ENCODE data around the gene MOSPD3. TPM values are rescaled to one million over a fixed set of nuclear protein-coding genes. Genes with fewer than 3 reads are reported as not detected.
A peak's percentile ranks its signal among the peaks of the same experiment; 100 is the strongest.

Gene MOSPD3
- total and polyA plus RNA-seq, 2 of the 13 experiments (the other 11 are each of a cell fraction or from before 2014, with no cell fraction given): 7.6 to 8.8 TPM

- TF ChIP-seq ZNF687 (CRISPR knock-in tag; IDR thresholded peaks at IDR 0.05): peak; percentile 41
These were observed 28.4 kb downstream of the MOSPD3 start (continued) for GRCh38 chr7:100640517-100641440.

- H3K4me1 ChIP-seq (ENCODE audit: insufficient read depth, low read length): peaks cover 41% of the 10 kb centered on the region
- DNase-seq (ENCODE audit: low spot score) (peak; percentile 41), FAIRE-seq (peak; percentile 21), ATAC-seq (peak; percentile 67)
- peak within 1 kb of the TSS; percentile 88 for H3K27ac ChIP-seq (ENCODE audit: extremely low read length, insufficient read depth, low read length)
- H3K27me3 ChIP-seq (ENCODE audit: control insufficient read depth in 1 of 2, insufficient read depth in 2 of 2, low read length in 2 of 2): peaks cover 5 to 11% of the 10 kb centered on the region in 2 experiments; a peak in 4 of 5 replicates
- ChIA-PET CTCF (ENCODE audit: low intra/inter-chr PET ratio, low total read pairs) (no interaction called here), POLR2A (interaction anchor here (0.6 to 2.6 kb wide), 11 partner anchors 12 to 483 kb away, joined by 3 to 17 read pairs (median 4); partner anchors contain the start of genes FBXO24, GNB2, LRCH4 and MOSPD3)
- H3K9me3 ChIP-seq (ENCODE audit: low read length): no peaks in the 10 kb centered on the region
- WGBS (ENCODE audit: low lambda C conversion rate): 3% methylated on average over 6 of the region's 10 CpGs
- H3K4me3 ChIP-seq (replicated peaks in 1 of 3; ENCODE audit: insufficient read depth in 1 of 3, low read depth in 2 of 3, low read length in 3 of 3): peak within 1 kb of the TSS; percentile 57 to 84 (median 64)
- intact Hi-C loops (cut with micrococcal nuclease; ENCODE audit: unreplicated experiment) (no loop called here), in situ Hi-C loops (cut with HindIII; ENCODE audit: extremely low pct_ligation_motif_present, low pct_unique_long_range_greater_than_20kb) (no loop called here)
- H3K79me2 ChIP-seq (ENCODE audit: insufficient read depth, low read length): no peaks in the 10 kb centered on the region
- H3K4me2 ChIP-seq (ENCODE audit: low read depth, low read length): peak within 1 kb of the TSS; percentile 97
- no peaks in the 10 kb centered on the region for H3K36me3 ChIP-seq (replicated peaks in 1 of 2; ENCODE audit: control insufficient read depth in 1 of 2, insufficient read depth in 2 of 2, low read length in 2 of 2)
- peak within 1 kb of the TSS; percentile 75 for H3K9ac ChIP-seq (ENCODE audit: insufficient read depth, low read depth, low read length)
- no peak within 1 kb of the TSS for H2AFZ ChIP-seq (ENCODE audit: low read length)
- H4K20me1 ChIP-seq (ENCODE audit: insufficient read depth, low read length): no peaks in the 10 kb centered on the region
- no TSS peak for BruUV-seq (replicated peaks)
- peak; percentile 88 for TF ChIP-seq MTA1 (CRISPR knock-in tag; IDR thresholded peaks at IDR 0.05; ENCODE audit: borderline replicate concordance)
- TF ChIP-seq ZNF790 (CRISPR knock-in tag; IDR thresholded peaks at IDR 0.05; ENCODE audit: borderline replicate concordance): no peak
- TF ChIP-seq HIVEP1 (CRISPR knock-in tag; IDR thresholded peaks at IDR 0.05): no peak
- peak; percentile 78 for TF ChIP-seq DPF2 (CRISPR knock-in tag; IDR thresholded peaks at IDR 0.05; ENCODE audit: borderline replicate concordance, low read depth)
- no peak for TF ChIP-seq YEATS2 (CRISPR knock-in tag; IDR thresholded peaks at IDR 0.05; ENCODE audit: borderline replicate concordance)
- TF ChIP-seq HHEX (CRISPR knock-in tag; IDR thresholded peaks at IDR 0.05): no peak
- TF ChIP-seq DBP (CRISPR knock-in tag; IDR thresholded peaks at IDR 0.05; ENCODE audit: not compliant biosample characterization): no peak
- TF ChIP-seq ZNF737 (CRISPR knock-in tag; IDR thresholded peaks at IDR 0.05; ENCODE audit: borderline replicate concordance): no peak
- no peak for TF ChIP-seq EHMT2 (IDR thresholded peaks at IDR 0.05; ENCODE audit: borderline replicate concordance, low read depth, low read length)
- no peak for TF ChIP-seq SMYD3 (CRISPR knock-in tag; IDR thresholded peaks at IDR 0.05)
- no peak for TF ChIP-seq KDM5B (CRISPR knock-in tag; IDR thresholded peaks at IDR 0.05; ENCODE audit: borderline replicate concordance)
- TF ChIP-seq HES4 (CRISPR knock-in tag; IDR thresholded peaks at IDR 0.05; ENCODE audit: borderline replicate concordance): no peak; the same call in 1 of the 2 replicates
- no peak; the same call in 1 of the 2 replicates for TF ChIP-seq ZNF616 (CRISPR knock-in tag; IDR thresholded peaks at IDR 0.05; ENCODE audit: low read depth)
- TF ChIP-seq ZC3H4 (CRISPR knock-in tag; IDR thresholded peaks at IDR 0.05; ENCODE audit: borderline replicate concordance): no peak
- no peak for TF ChIP-seq HMGA1 (CRISPR knock-in tag; conservative IDR thresholded peaks at IDR 0.05)
These were observed 29.1 kb downstream of the MOSPD3 start, which contains the start of gene TFR2 for GRCh38 chr7:100641463-100641859. TFR2 (minus strand) TSS chr7:100641552; CDS start chr7:100641509, 43 bp downstream.
